GM12874 (cell line): ENCODE measurements around the gene BRAF.
A peak's percentile ranks its signal among the peaks of the same experiment; 100 is the strongest.

ENCODE experiments used
- CTCF ChIP-seq: IDR thresholded peaks from 2 replicates; pipeline ENCODE4 v1.5.1; 2011; ENCODE audit warnings: low read depth, mild to moderate bottlenecking, control low read depth, low read length, moderate library complexity; ENCODE audit not compliant: insufficient read depth

Gene BRAF

GRCh38 chr7:140940898-140941297 lies 16.2 kb upstream of the BRAF start:
- no peak for TF ChIP-seq CTCF

- TF ChIP-seq CTCF: no peak
These were observed 13.1 kb upstream of the BRAF start for GRCh38 chr7:140937702-140938264.

DNA sequence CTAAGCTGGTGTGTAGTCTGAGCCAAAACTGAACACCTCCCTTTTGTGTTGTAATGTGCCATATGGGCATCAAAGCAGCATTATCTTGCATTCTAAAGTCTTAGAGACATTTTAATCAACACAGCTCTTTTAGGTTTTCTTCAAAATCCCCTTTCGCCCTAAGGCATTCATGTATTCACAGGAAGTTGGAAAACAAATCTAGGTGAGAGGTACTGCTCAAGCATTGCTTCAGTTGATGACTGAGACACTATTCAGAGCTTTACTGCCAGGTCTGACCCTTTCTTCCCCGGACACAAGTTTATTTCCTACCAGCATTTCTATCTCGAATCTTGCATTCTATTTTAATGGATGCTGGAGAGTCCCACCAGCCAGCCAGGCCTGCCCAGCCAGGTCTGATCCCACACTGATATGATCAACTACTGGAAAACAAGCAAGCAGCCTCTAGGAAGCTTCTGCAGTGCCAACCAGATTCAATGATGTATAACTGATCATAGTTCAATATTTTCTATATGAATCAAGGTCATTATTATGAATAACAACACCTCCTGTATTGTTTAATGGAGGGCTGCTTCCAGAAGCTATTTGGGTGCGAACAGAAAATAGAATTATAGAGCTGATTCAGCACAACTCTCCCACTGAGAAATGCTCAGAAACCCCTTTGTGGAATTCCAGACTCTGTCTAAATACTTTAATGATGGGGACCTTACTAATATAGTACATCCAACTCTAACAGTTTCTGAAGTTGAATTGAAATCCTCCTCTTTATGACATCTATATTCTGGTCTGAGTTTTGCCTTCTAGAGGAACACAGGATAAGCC lies 4.0 kb upstream of the BRAF start:
- TF ChIP-seq CTCF: no peak

GRCh38 chr7:140927351-140927750 lies 2.6 kb upstream of the BRAF start:
- TF ChIP-seq CTCF: no peak

GRCh38 chr7:140926021-140926817 lies 1.5 kb upstream of the BRAF start:
- TF ChIP-seq CTCF: no peak

DNA sequence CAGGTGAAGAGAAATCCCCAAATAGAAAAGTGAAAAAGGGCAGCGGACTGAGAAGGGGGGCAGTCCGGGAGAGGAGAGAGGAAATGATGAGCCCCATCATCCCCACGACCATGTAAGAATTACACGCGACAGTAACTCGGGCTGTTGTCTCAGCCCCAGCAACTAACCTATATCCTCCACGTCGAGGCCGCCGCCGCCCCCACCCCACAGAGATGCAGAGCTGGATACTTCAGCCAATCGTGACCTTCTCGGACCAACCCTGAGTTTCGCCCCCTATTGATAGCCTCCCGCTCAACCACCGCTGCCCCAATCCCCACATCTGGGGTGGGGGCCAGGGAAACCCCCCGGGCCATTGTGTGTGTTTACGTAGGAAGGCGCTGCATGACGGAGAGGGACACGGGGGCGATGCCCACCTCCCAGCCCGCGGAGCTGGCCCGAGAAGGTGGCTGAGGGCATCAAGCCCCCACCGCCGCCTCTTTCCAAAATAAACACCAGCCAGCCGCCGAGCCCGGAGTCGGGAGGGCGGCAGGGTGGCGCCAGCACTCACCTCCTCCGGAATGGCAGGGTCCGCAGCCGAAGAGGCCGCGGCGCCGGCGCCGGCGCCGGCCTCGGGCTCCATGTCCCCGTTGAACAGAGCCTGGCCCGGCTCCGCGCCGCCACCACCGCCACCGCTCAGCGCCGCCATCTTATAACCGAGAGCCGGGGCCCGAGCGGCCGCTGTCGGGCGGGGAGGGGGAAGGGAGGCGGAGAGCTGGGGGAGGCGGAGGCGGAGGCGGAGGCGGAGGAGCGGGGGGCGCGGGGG lies 509 bp downstream of the BRAF start:
- TF ChIP-seq CTCF: peak; percentile 63
